GM18861 (cell line): Measurements from ENCODE around the gene FOXN3.

Experiments
- ATAC-seq: cut with Tn5 transposase; IDR thresholded peaks from one replicate; pipeline ENCODE4 v1.9.1; 2021; ENCODE audit not compliant: unreplicated experiment

FOXN3 gene

DNA sequence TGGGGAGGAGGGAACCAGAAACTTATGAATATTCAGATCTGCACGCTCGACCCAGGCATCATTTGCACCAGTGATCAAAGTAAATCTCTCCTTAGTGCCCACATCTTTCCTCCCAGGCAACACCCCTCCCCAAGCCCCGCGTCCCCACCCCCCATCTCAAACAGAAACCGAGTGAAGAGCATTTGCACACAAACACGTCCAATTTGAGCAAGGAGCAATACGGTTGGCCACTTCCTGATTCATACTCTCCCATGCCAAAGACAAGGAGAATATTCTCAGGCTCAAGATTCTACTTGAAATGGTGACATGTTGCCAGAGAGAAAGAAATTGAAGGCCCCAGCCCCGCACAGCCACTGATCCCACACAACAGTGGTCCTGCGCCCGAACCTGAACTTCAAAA, 7.1 kb downstream of the FOXN3 start:
- ATAC-seq = no peak

DNA sequence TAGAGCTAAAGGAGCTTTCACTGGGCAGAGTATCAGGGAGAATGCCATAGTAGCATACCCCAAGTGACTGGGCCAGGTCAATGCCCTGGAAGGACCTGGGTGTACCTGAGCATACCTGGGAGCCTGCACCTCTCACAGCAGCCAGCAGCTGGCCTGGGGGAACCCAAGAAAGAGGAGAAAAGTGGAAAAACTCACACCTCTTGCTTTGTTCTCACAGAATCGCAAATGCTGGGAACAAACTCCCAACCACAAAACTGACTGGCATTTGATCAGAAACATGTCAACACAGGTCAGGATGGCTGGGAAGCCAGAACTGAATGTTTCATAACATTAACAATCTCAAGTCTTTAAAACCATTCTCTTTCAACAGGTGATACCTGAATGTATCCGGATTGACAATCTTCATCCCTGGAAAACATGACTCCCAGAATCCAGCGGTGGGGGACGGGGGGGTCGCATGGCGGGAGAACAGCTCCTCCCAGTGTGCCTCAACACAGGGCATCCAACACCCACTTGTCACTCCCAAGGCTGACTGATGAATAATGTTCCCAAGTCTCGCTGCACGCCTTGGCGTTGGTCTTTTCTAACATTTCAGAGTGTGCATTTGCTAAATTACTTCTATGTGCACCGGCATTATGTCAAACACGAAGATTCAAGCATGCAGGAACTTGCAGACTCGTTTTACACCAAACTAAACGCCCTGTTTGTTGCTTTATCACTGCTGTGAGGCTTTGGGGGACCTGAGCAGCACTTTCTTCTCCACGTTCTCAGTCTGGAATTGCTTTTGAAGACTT, 7.9 kb downstream of the FOXN3 start:
- no peak for ATAC-seq

DNA sequence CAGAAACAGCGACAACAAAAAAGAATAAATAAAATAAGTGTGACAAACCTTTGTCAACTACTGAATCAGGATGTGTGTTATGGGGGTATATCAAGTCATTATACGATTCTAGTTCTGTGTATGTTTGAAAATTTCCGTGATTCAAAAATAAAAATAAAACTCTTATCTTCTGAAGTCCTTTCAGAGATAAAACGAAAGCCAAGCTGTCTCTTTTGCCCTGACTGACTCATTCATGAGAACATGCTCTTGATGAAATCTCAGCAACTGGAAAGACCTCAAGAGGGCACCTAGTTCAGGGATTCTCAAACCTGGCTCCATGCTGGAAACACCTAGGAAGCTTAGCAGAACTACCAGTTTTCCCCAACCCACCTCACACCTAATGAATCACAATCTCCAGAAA, 9.2 kb downstream of the FOXN3 start:
- ATAC-seq = no peak

DNA sequence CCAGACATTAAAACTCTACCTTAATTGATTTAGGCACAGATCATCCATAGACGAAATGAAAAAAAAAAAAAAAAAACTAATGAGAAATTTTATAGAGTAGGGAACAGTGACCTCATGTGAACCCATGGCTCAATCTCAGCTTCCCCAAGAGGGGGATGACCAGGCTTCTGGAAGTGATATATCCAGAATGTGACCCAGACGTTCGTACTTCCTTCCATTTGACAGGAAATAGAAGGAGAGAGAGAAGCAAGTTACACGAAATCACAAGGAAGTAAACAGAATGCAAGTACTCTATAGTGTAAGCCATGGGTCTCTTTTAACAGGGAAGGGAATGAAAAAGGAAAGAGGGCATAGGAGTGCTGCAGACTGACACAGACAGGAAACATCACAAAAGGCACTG, 10.1 kb downstream of the FOXN3 start:
- ATAC-seq = no peak

DNA sequence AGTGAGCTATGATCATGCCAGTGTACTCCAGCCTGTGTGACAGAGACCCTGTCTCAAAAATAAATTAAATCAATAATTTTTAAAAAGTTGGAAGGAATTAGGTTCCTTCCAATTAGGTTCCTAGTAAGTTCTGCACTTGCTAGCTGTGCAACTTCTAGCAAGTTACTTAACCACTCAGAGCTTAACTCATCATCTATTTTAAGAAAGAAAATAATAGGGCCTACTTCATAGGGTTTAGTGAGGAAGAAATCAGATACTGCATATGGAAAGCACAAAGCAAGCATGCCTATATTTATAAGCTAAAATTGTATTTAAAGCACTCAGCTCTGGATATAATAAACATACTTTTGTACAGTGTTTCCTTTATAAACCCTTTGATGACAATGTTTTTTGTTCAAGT, 10.7 kb downstream of the FOXN3 start:
- no peak for ATAC-seq

DNA sequence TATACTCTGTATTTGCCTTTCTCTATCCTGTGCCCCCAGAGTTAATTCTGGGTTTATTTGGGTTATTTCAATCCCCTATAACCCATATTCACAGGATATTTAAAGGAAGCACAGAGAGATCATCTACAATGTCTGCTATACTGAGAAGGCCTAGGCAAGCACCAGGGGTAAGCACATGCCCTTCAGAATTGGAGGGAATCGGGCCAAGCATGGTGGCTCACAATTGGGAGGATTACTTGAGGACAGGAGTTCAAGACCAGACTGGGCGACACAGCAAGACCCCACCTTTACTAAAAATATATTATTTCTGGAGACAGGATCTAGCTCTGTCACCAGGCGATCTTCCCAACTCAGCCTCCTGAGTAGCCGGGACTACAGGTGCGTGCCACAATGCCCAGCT, 11.3 kb downstream of the FOXN3 start:
- ATAC-seq = no peak

DNA sequence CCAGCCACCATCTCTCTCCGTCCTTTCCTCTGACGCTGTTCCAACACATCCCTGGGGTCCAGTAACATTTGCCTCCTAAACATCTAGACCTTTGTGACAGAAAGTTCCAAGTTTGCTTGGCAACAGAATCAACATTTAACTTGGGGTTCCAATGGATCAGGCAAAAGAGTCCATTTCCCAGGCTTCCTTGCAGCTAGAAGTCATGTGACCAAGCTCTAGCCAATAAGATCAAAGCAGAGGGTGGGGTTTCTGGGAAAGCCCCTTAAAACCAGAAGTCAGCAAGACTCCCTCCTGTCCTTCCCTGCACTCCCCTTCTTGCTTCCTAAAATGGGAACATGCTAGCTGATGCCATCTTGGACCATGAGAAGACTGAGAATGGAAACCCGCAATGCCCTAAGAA, 14.7 kb downstream of the FOXN3 start:
- no peak for ATAC-seq

DNA sequence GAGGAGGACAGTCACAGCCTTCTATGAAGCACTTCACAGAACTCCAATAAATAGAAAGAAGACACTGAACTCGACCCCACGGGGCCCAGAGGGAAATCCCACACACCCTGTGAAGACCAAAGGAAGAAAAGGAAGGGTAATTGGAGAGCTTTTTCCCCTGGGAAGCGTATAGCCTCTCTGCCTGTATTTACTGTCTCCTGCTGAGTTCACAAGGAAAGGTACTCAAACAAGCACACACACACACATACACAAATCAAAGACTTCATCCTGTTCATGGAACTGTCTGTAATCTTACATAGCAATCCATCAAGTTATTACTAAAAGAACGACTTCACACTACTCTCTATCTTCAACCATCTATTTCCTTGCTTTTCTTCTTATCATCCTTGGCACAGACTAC, 15.3 kb downstream of the FOXN3 start:
- ATAC-seq = no peak

DNA sequence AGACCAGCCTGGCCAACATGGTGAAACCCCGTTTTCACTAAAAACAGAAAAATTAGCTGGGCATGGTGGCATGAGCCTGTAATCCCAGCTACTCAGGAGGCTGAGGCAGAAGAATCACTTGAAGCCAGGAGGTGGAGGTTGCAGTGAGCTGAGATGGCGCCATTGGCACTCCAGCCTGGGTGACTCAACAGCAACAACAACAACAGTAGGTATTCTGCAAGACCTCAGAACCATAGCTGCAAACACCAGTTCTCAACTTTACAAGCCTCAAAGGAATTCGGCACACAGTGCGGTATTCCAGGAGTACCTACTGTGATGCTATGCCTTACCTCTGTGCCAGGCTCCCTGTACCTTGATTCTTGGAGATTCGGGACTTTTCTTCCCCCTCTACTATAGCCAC, 15.8 kb downstream of the FOXN3 start:
- no peak for ATAC-seq

DNA sequence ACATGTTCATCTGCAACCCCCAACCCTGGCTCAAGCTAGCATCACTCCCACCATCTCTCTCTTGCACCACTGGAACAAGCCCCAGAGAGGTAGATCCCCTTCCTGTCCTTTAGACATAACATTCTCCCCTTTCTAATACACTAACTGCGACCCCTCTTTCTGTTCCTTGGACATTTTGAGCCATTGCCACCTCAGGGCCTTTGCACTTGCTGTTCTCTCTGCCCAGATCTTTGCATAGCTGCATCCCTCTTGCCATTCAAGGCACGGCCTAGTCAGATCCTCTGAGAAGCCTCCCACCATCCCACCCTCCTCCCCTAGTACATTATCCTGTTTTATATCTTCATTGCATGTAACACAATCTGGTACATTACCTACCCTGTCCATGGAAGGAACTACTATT, 16.5 kb downstream of the FOXN3 start:
- ATAC-seq = no peak

DNA sequence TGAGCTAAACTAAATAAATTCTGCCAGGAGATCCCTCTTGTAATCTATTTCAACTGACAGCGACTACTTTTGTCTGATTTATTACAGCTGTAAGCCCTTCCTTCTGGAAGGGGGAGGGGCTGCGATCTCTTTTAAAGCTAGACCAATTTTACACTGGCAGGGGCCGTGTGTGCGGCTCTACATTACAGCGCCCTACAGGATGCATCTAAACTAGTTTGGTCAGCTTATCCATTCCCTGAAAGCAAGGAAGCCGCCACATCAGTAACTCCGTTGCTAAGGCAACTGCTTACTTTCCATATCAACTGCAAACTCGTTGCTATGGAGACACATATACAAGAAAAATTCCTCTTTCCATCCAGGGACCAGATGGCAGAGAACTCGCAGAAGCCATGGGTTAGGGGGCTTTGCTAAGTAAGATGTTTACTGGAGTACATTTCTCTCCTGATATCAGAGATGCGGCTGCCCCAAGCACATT, 17.4 kb downstream of the FOXN3 start:
- no peak for ATAC-seq

DNA sequence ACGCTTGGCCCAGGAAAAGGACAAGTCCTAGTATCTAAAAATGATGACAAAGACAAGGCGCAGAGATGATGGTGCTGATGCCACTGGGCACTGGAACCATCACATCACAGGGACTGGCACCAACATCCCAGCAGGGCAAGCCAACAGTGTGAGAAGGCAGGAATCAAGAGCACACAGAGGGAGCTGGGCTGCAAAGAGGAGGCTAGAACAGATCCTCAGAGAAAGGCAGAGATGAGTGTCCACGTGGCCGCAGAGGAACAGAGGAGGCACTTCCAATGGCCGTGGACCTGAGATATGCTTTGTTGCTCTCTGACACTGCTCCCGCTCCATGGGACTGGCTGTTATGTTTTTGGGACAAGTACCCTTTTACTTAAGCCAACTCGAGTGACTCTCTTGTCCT, 17.9 kb downstream of the FOXN3 start:
- no peak for ATAC-seq

DNA sequence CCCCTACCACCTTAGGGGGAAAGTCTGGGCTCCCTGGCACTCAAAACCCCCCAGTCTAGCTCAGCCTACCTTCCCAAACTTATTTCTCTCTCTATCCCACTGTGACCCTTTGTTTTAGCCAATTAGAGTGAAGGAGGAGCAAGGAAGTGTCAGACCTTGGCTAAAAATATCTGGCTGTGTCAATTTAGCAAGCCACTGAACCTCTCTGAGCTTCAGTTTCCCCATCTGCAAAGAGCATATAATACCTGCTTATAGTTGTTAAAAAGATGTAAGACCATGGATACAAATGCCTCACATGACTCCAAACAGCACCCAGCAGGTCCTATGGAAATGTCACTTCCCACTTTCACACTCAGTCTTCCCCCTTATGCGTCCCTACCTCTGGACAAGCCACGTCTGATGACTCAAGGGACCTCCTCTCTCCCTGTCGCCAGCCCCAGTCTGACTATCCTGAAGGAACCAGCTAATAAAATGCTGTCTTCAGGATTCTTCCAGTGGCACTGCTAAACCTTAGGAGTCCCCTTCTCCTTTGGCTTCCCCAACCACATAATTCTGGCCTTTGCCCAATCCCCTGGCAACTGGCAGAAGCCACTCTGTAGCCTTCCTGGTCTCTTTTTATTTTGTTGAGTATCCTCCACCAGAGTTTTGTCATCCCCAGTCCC, 19.3 kb downstream of the FOXN3 start:
- ATAC-seq = no peak

DNA sequence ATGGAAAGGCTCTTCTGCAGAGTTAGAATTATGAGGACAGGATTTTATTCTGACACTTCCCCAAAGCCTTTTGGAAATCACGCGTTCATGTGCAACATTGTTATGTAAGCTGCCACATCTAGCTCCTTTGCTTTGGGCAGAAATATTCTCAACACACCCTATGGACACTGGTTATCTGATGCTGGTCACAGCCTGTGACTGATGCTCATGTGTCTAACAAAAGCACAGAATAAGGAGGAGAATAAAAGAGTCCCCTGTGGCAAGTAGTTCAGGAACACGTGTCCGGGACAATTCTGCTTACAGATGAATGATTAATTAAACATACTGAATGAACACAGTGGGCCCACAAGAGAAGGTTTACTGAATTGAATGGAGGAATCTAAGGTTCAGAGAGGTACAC, 22.1 kb downstream of the FOXN3 start:
- no peak for ATAC-seq

DNA sequence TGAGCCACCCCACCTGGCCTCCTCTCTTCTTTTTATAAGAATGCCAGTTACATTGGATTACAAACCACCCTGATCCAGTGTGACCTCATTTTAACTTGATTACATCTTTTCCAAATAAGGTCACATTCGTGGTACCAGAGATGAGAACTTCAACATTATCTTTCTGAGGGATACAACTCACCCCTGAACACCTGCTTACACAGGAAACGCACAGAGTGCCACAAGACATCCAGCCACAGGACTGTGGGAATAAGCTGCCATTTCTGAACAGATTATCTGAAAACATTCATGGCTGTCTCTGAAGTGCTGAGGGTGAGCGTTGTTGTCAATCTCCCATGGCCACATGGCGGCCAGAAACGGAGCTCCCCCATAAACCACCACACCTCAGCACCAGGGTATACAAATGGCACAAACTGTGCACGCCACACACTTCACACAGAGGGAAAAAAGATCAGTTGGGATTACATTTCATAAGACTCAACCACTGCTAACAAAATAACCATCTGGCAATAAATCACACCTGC, 23.7 kb downstream of the FOXN3 start:
- ATAC-seq = no peak

DNA sequence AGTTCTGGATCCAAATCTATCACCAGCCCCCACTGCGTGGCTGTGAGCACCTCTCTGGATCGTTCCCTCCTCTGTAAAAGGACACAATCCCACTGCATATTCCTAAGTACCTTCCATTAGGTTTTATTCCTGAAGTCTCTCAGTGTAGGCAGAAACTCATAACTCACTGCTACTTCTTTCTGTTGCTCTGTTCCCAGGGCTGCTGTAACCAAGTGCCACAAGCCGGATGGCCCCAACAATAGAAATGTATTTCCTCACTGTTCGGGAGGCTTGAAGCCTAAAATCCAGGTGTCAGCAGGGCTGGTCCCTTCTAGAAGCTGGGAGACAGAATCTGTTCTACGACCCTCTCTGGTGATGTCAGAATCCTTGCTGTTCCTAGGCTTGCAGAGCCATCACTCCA, 24.9 kb downstream of the FOXN3 start:
- no peak for ATAC-seq

DNA sequence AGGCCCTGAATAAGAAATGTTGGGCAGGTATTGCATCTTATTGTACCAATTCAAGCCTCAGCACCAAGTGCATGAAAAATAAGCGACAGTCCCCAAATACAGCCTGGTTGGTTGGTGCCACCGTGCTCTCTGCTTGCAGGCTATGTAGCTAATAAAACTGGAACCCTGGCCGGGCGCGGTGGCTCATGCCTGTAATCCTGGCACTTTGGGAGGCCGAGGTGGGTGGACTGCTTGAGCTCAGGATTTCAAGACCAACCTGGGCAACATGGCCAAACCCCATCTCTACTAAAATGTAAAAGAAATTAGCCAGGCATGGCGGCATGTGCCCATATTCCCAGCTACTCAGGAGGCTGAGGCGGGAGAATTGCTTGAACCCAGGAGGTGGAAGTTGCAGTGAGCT, 25.5 kb downstream of the FOXN3 start:
- ATAC-seq = no peak

DNA sequence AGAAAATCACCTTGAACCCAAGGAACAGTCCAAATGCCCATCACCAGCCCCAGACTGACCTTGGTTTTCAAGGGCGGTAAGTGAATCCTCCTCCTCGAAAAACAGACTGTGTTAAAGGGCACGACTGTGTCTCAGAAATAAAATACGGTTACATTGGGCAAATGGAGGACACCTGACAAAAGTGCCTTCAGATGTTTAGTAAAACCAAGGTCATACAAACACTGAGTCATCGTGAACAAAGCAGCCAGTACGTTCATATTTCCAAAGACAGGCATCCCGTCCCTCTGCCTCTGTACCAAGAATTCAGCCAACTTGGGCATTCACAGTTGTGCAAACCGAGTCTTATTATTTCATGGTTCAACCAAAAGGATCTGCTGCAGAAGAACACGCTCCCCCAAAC, 25.9 kb downstream of the FOXN3 start:
- no peak for ATAC-seq

DNA sequence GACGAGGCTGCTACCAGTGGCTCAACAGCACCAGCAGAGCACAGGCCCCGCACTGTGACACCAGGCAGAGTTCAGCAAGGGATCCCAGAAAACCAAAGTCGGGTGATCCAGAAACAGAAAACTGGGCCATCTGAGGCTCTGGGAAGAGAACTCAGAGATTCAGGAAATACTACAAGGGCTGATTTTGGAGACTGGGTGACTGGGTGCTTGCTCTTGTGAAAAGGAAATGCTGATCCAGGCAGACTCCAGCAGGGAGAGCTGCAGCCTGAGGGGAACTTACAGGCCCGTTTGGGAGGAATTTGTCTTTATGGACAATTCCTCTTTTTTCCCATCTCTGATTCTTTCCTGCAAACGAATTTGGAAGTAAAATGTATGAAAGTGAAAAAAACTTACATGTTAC, 28.2 kb downstream of the FOXN3 start:
- no peak for ATAC-seq

DNA sequence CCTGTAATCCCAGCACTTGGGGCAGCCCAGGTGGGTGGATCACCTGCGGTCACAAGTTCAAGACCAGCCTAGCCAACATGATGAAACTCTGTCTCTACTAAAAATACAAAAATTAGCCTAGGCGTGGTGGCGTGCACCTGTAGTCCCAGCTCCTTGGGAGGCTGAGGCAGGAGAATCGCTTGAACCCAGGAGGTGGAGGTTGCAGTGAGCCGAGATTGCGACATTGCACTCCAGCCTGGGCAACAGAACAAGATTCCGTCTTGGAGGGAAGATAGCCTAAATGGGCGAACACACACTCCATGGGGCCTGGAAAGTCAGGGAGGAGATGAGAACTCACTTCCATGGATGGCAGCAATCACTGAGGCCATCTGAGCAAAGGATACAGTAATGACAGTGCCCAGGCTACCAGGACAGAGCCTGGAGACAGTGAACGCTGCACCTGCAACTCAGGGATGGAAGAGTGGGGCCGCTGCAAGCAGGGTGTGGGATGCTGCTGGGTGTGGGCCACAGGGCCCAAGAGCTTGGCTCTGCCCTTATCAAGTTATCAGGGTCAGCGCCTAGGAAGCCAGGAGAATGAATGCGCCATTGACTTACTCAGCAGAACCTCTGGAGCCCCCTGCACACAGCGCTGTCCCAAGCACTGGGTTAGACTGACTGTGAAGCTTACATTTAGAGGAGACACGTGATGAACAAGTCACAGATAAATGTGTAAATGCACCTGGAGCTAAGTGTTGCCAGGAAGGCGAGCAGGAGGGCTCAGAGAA, 28.9 kb downstream of the FOXN3 start:
- no peak for ATAC-seq

DNA sequence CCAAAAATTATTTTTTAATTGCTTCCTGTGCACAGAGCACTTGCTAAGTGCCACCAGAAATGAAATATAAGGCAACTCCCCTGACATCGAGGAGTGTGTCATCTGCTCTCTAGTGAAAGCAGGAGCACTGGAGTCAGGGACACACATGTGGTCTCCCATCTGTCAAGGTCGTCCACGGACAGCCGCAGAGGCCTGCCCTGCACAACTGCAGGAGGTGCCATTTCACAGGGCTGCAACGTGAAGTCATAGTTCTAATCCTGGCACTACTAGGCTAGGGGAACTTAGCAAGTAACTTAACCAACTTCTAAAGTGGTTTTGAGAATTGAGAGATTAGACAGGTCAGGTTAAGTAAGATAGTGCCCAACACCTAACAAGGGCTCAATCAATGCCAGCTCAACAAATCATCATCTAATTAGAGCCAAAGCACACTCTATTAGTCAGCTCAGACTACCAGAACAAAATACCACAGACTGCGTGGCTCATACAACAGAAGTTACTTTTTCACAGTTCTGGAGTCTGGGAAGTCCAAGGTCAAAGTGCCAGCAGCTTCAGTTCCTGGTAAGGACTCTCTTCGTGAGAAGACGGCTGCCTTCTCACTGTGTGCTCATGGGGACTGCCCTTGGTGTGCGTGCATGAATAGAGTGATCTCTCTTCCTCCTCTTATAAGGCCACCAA, 30.7 kb downstream of the FOXN3 start:
- no peak for ATAC-seq
